GM12891 (cell line): ENCODE measurements around the gene PDZRN3.

ENCODE experiments used
- PAX5 ChIP-seq: IDR thresholded peaks from 2 replicates; pipeline ENCODE4 v1.6.1; 2011; ENCODE audit warnings: low read length, moderate library complexity, mild to moderate bottlenecking; ENCODE audit not compliant: insufficient read depth, severe bottlenecking
- POLR2A ChIP-seq: IDR thresholded peaks from 2 replicates; pipeline ENCODE4 v1.6.1; 2011; ENCODE audit warnings: low read depth, low read length, control low read depth
- POLR2AphosphoS5 ChIP-seq: IDR thresholded peaks from 2 replicates; pipeline ENCODE4 v1.6.1; 2011; ENCODE audit warnings: low read depth, low read length, control low read depth
- POU2F2 ChIP-seq: IDR thresholded peaks from 2 replicates; pipeline ENCODE4 v1.6.1; 2011; ENCODE audit warnings: low read depth, mild to moderate bottlenecking, control low read depth, low read length, moderate library complexity
- SPI1 ChIP-seq: IDR thresholded peaks from 2 replicates; pipeline ENCODE4 v1.6.1; 2011; ENCODE audit warnings: low read depth, low read length, control low read depth
- TAF1 ChIP-seq: IDR thresholded peaks from 2 replicates; pipeline ENCODE4 v1.6.1; 2011; ENCODE audit warnings: low read depth, low read length, control low read depth

DNA sequence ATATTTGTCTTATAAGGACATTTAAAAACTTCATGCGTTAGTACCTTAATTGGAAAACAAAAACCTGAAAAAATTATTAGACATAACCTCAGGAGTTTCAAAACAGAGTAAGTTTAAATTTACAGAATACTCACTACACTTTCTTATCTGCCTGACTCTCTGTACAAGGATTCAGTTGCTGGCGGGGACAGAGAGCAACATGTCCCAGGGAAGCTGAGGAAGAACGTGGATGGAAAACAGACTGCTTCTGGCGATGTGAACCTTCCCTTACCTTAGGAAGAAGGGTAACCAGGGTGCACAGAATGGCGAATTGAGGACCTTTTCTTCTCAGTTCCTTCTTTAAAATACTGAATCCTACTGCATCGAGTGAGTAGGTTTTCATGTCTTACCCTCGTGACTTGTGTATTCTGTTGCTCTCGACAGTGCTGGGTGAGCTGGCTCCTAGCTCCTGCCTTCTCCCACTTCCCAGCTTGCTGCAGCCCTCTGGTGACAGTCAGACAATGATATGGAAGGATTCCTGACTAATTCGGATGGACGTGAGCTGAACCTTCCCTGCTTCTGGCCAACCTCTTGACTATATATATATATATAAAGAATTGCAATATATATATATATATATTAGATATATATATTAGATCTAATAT, 178.2 kb downstream of the PDZRN3 start:
- TF ChIP-seq POLR2AphosphoS5 (no peak), POLR2A (no peak), SPI1 (no peak), PAX5 (no peak), TAF1 (no peak), POU2F2 (no peak)
